NCI-H748 (cell line): Measurements from ENCODE around the gene CTNS.

Experiments used
- DNase-seq: peaks from one replicate; lab custom pipeline; 2025; ENCODE audit not compliant: unreplicated experiment; lab: John Stamatoyannopoulos, UW

The CTNS gene

GRCh38 chr17:3622977-3623594 is 13.5 kb upstream of the CTNS start:
- no peak for DNase-seq

GRCh38 chr17:3626831-3627768 is 9.5 kb upstream of the CTNS start:
- DNase-seq: no peak

- DNase-seq: no peak
Measured at GRCh38 chr17:3627769-3628167, 8.8 kb upstream of the CTNS start.

- no peak for DNase-seq
Measured at GRCh38 chr17:3630781-3631180, 5.8 kb upstream of the CTNS start.

GRCh38 chr17:3632287-3632686 is 4.3 kb upstream of the CTNS start:
- DNase-seq: no peak

- peak; percentile 47 for DNase-seq
Measured at GRCh38 chr17:3635474-3636153, 946 bp upstream of the CTNS start.

GRCh38 chr17:3636908-3637373 is 381 bp downstream of the CTNS start:
- peak; percentile 41 for DNase-seq

GRCh38 chr17:3639981-3640596 is 3.5 kb downstream of the CTNS start:
- DNase-seq: no peak

- DNase-seq: no peak
Measured at GRCh38 chr17:3641014-3641413, 4.5 kb downstream of the CTNS start.

- no peak for DNase-seq
Measured at GRCh38 chr17:3641717-3642486, 5.3 kb downstream of the CTNS start.

- no peak for DNase-seq
Measured at GRCh38 chr17:3643889-3644349, 7.4 kb downstream of the CTNS start.

- no peak for DNase-seq
Measured at GRCh38 chr17:3645310-3645709, 8.8 kb downstream of the CTNS start.

- no peak for DNase-seq
Measured at GRCh38 chr17:3647251-3647650, 10.7 kb downstream of the CTNS start.

- DNase-seq: peak; percentile 59
Measured at GRCh38 chr17:3647769-3648555, 11.4 kb downstream of the CTNS start.

- no peak for DNase-seq
Measured at GRCh38 chr17:3655766-3656165, 19.2 kb downstream of the CTNS start.

GRCh38 chr17:3656353-3656752 is 19.8 kb downstream of the CTNS start:
- no peak for DNase-seq

GRCh38 chr17:3656755-3657587 is 20.4 kb downstream of the CTNS start:
- no peak for DNase-seq

GRCh38 chr17:3657588-3657869 is 21.0 kb downstream of the CTNS start:
- no peak for DNase-seq
